HG03460 (cell line): Measurements from ENCODE around the gene ERBB2.
"Not testable (repeated sequence)": the region's sequence is repeated elsewhere in the genome, so short reads cannot be mapped to it uniquely, and the experiment has no call there.

Experiments used
- ATAC-seq: cut with Tn5 transposase; IDR thresholded peaks from one replicate; pipeline ENCODE4 v1.9.1; 2021; ENCODE audit not compliant: unreplicated experiment

Gene ERBB2

DNA sequence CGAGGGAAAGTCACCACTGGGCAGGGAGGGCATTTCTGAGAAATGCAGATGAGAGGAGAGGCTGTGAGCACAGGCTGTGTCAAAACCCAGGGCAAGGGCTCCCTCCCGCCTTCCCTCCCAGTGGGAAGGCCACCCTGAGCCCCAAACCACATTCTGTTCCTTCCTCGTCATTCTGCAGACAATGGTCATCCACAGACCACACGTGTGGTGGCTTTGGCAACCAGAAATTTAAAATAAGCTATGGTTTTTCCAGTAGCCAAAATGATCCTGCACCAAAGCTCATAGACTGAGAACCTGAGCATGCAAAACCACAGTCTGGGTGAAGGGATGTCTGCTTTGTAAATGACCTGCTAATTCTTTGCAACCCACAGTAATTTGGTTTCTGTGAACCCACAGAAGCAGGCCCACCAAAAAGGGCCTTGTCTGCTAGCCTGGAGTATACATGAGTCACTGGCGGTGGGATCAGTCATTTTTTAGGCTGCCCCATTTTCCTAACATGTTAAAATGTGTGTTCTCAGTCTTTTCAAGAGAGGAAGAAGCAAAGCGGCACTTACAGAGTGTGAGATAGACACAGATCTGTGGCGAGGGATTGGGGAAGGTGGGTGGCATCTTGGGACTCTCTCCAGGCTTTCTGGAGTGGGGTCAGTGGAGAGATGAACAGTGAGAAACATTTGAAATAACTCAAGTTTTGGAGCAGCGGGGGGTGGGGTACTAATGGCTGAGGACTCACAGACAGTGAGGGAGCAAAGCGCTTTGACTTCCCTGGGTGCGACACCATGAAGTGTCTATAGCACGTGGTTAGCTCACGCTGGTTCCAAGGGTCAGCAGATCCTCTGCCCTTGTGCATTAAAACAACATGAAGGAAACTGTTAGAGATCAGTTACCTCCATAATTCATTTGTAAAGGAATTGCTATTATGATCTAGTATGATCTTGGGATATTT is 58.3 kb downstream of the ERBB2 start:
- no peak for ATAC-seq

DNA sequence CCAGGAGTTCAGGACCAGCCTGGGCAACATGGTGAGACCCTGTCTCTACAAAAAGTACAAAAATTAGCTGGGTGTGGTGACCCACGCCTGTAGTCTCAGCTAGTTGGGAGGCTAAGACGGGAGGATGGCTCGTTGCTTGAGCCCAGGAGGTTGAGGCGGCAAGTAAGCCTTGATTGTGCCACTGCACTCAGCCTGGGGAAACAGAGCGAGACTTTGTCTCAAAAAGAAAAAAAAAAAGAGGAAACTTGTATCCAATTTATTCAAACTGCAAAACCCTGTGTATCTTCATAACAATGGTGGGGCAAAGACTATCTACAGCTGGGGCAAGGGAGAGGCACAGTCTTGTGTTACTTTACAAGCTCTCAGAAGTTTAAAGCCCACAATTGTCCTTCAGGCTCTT is 59.3 kb downstream of the ERBB2 start:
- no peak for ATAC-seq

DNA sequence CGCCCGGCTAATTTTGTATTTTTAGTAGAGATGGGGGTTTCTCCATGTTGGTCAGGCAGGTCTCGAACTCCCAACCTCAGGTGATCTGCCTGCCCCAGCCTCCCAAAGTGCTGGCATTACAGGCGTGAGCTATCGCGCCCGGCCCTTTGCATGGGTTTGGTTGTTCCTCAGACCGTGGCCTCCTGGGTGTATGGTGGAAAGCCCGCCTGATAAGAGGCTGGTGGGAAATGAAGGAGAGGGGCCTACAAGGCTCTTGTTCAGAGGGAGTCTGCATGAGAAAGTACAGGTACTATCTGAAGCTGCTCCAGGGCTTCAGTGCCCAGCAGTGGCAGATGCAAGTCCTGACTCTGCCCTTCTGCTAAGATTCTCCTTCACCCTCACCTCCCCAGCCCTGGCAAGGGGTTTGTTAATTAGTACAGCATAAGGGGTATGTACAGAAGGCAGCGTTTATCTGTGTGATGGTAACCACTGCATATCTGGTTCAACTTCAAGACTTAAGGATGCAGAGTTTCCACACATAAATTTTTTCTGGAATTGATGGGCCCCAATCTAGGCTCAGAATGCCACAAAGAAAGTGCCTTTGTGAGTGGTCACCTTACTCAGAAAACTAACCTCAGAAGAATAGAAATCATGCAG is 62.1 kb downstream of the ERBB2 start:
- ATAC-seq = no peak

DNA sequence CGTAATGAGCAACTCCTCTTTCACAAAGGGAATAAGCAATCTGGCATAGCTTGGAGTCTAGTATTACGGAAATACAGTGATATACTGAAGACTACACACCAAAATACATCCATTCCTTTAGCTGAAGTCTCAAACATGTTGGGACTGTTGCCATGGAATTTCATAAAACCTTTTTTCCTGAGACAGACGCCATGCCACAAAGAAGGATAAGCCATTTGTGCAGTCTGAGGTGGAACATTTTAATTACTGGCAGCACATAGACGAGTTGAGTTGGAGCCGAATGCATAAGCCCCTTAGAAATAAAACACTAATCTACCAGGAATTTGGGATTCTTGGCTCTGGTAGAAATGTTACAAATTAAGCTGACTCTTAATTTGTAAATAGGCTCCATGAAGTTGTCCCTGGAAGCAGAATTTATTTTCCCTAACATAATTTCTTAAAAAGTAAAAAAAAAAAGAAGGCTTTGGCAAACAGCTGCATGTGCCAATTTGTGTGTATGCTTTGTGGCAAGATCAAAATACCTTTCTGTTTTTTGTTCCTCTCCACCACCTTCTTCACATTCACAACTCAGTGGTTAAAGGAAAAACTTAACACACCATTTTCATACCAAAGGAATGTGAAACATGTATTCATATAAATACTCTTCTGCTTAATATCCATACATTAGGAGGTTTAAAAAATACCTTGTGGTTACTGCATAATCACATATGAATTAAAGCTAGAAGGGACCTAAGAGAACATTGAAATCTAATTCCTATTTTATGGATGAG is 63.4 kb downstream of the ERBB2 start:
- no peak for ATAC-seq

DNA sequence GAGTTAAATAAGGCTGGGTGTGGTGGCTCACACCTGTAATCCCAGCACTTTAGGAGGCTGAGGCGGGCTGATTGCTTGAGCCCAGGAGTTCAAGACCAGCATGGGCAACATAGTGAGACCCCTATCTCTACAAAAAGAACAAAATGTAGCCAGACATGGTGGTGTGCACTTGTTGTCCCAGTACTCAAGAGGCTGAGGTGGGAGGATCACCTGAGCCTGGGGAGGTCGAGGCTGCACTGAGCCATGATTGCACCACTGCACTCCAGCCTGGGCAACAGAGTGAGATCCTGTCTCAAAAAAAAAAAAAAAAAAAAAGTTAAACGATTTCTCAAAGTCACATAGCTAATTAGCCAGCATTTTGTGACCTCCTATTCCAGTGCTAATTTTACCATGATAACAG is 64.3 kb downstream of the ERBB2 start:
- not testable (repeated sequence) for ATAC-seq

DNA sequence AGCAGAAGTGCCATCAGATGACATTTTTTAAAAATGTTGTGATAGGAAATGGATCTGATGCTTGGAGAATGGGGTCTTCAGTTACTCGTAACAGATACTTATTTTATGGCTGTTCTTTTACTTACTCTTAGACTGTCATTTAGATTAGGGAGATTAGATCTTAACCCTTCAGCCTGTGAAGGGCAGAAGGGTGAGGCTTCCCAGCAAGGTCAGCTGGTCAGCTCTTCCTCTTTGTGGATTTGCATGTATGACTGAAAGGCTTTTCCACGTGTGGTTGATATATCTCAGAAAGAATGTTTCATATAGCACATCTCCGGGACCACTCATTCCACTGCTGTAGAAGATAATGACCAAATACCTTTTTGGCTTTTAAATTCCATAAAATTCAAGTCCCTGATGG is 65.3 kb downstream of the ERBB2 start:
- no peak for ATAC-seq

DNA sequence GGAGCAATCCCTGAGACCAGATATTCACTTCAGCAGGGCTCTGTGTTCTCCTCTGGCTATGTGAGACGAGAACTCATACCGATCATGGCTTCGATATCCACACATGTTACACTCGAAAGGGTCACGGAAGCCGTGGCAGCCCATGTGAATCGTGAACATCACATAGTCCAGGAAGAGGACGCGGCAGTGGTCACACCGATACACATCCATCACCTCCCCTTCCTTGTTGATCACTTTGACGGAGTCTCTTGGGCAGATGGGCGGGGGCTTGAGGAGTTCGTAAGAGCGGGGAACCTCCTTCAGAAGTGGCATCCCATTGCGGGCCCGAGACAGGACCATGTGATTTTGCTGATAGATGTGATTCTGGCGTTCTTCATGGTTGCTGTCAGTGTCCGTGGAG is 65.9 kb downstream of the ERBB2 start:
- ATAC-seq = no peak

DNA sequence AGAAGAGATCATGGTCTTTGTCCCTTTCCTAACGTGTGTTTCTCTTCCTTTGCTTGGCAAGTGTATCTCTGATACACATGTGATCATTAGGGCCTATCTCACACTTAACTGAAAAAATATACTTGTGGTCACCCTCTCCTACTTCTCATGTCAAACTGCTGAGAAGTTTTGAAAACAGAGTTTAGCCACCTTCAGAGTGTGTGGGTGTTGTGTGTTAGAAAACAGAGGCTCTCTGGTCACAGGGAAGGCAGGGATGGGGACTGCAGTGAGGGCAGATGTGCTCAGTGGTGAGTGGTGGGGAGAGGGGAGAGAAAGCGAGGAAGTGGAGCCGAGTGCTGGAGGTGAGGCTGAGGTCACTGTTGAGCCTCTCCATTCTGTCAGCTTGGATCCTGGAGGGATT is 67.3 kb downstream of the ERBB2 start:
- ATAC-seq = no peak

DNA sequence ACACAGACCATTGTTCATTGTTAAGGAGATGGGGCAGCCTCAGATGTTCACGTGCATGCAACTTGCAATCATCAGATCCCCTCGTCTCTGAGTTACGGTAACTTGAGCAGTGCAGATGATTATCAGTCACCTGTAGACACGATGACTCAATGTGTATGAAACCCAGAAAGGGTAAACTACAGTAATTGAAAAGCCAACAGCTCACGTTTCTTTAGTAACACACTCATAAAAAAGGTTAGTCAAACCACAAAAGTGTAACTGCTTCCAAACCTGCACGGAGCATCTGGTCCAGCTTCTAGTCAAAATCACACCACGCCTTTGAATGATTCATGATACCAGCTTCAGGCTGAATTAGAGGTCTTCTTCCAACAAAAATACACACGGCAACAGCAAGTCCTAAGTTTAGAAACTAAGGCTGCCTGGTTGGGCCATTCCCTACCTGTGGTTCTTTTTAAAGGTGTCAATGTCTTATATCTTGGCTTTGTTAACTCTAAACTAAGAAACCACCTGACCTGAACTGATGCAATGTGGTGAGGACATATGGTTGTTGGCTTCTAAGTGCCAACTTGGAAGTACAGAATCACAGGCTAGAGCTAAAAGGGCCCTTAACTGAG is 70.2 kb downstream of the ERBB2 start:
- ATAC-seq = peak; percentile 50

DNA sequence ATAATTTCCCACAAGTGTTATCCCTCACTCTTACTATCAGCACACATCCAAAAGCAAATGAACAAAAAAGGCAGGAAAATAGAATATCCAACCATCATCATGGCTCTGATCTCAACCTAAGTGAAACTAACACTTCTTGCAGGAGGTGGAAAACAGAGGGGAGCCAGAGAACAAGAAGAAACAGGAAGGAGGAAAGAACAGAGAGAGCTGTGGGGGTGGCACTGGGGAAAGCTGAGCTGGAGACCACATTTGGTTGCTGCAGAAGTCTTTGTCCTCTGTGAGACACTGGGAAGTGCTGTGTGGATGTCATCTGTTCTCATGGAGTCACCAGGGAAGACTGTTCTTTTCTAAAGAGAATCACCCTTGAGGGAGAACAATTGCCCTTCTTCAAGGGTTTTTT is 72.6 kb downstream of the ERBB2 start:
- ATAC-seq = no peak

DNA sequence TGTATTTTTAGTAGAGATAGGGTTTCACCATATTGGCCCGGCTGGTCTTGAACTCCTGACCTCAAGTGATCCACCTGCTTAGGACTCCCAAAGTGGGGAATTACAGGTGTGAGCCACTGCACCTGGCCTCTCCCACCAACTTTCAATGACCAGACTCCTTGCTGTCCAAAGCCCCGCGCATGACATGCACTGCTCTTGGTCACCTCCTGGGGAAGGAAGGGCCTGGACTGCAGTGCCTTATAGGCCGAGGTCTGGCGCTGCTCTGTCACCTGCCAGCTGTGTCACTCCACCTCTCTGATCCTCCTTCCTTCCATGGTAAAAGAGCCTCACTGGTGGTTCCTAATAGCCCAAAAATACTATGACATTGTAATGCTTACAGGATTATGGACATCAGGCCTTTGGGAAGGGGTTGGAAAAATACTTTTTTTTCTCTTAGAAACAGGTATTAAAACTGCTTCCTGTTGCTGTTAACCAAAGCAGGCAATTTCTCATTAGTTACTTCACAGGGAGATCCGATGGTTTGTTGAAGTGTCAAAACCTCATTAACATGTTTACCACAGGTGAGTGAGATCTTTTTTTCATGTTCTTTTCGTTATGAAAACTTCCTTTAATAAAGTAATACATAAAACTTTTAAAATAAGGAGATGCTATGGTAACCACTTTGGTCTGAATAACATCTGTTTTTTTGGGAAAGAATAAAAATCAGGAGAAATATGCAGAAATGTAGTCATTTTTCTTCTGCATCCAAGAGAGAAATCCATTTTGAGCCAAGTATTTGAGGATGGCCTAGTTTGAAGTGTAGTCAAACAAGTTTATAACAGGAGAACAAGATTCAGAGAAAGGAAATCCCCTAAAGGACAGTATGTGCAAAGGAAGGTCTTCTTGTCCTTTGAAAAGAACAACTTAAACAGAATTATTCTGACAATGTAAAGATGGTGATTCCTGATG is 73.4 kb downstream of the ERBB2 start:
- ATAC-seq = no peak

DNA sequence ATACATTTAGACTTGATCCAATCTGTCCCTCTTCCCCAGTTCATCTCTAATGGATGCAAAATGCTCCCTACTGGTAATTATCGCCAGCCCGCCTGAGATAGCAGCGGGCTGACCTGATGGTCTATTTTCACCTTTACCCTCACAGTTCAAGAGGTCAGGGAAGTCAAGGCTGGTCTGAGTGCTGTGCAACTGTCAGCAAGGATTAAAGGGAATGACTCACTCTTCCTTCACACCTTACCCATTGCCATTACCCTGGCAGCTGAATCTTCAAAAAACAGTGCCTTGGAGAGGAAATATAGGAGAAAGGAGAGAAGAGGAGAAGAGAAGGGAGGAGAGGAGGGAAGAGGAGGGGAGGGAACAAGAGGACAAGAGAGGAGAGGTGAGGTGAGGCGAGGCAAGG is 74.2 kb downstream of the ERBB2 start:
- ATAC-seq = no peak

DNA sequence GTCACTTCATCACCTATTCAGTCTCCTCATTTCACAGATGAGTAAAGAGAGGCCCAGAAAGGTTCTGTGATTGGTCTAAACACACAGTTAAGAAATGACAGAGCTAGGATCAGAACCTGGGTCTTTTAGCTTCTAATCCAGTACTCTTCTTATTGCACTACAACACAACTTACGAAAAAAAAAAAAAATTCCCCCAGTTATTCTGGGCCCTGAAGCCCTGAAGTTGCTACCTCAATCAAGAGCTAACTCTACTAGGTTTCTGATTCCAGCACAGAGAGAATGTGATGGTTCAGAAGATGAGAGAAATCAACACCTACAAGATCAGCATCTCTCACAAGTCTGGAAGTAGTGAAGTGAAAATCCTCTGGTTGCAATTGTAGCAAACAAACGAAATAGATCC is 75.2 kb downstream of the ERBB2 start:
- no peak for ATAC-seq

DNA sequence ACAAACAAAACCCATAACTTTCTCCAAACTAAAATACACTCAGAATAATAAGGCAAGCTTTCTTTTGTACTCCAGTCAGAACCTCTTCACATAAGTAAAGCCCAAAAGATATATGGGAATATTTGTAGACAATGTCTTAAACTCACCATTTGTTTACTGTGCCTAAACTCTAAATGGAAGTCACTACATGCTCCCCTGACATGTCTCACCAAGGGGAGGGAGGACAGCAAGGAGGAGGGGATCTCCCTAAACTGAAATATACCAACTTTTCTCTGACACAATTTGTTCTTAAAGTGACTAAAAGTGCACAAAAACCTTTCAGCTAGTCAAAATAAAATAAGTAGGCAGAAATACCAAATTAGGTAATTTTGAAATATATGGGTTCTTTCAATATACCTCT is 76.4 kb downstream of the ERBB2 start:
- ATAC-seq = no peak

DNA sequence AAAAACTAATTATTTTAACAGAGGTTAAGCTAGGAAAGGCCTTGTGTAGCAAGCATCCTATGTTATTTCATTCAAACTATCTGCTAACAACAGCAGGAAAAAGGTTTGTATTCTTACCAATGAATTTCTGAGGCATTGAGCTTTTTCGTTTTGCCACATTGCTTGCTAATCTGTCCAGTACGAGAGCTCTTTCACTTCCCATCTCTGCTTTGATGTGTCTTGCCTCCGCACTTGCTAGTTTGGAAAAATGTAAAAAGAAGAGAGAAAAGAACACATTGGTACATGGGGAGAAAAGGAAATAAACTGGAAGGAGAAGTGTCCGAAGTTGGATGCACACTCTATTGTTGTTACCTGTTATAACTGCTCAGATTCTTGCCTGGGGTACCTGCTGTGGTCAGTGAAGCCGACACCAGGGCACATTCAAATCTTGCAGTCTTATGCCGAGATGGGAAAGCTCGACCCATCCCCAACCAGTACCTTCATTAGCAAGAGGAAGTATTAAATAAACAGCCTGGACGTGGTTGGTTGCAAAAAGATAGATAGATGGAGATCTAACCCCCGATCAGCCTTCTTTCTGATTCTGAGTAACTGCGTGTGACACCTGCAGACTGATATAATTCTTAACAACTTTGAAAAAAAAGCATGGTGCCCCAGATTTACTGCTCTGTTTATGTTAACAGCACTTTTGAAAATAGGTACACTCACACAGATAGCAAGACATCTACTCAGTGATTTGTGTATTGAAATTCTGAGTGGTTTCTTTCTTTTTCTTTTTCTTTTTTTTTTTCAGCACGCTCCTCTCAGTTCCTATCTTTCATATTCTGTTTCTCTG is 77.9 kb downstream of the ERBB2 start:
- ATAC-seq = peak; percentile 43
